Measurements from ENCODE around the gene MIOX.
A peak's percentile ranks its signal among the peaks of the same experiment; 100 is the strongest.

Gene MIOX

GRCh38 chr22:50474710-50475651, 11.7 kb upstream of the MIOX start, which contains the start of gene SBF1:
Gene SBF1, minus strand, starts transcription at chr22:50475035. Its CDS starts 195 bp downstream, at chr22:50474840.
- DNase-seq: peak; percentile 91

- DNase-seq: no peak
These were observed 11.0 kb upstream of the MIOX start for GRCh38 chr22:50475652-50476002.

GRCh38 chr22:50476868-50477267, 9.8 kb upstream of the MIOX start:
- DNase-seq: no peak

- no peak for DNase-seq
These were observed 8.7 kb upstream of the MIOX start for GRCh38 chr22:50477923-50478322.

GRCh38 chr22:50479721-50480120, 6.9 kb upstream of the MIOX start:
- DNase-seq: no peak

GRCh38 chr22:50481045-50481439, 5.6 kb upstream of the MIOX start:
- no peak for DNase-seq

GRCh38 chr22:50481440-50482106, 5.1 kb upstream of the MIOX start, which contains the start of gene ADM2:
Gene ADM2, plus strand, starts transcription at chr22:50481543. Its CDS starts 305 bp downstream, at chr22:50481848.
- peak; percentile 51 for DNase-seq

- no peak for DNase-seq
These were observed 4.3 kb upstream of the MIOX start for GRCh38 chr22:50482107-50483074.

- DNase-seq: no peak
These were observed 3.6 kb upstream of the MIOX start for GRCh38 chr22:50483106-50483505.

GRCh38 chr22:50483556-50483955, 3.1 kb upstream of the MIOX start:
- DNase-seq: no peak

GRCh38 chr22:50483977-50484853, 2.4 kb upstream of the MIOX start:
- DNase-seq: no peak

- DNase-seq: no peak
These were observed 1.2 kb upstream of the MIOX start for GRCh38 chr22:50485221-50486131.

- no peak for DNase-seq
These were observed 789 bp downstream of the MIOX start for GRCh38 chr22:50487290-50488005.

- DNase-seq: no peak
These were observed 1.5 kb downstream of the MIOX start for GRCh38 chr22:50488006-50488677.

GRCh38 chr22:50488886-50489285, 2.2 kb downstream of the MIOX start:
- DNase-seq: no peak

- DNase-seq: no peak
These were observed 2.9 kb downstream of the MIOX start for GRCh38 chr22:50489363-50490243.

GRCh38 chr22:50490531-50491308, 4.1 kb downstream of the MIOX start:
- DNase-seq: no peak
